OCI-LY7 (cell line): ENCODE data around the gene PHACTR3. TPM values are rescaled to one million over a fixed set of nuclear protein-coding genes. Genes with fewer than 3 reads are reported as not detected.

Experiments used
- BruUV-seq: library from RNA; stranded (reverse); fragments of 400-500 nt; replicated peaks from 2 replicates; lab custom pipeline; 2021; lab: Mats Ljungman, UMichigan
- CTCF ChIA-PET: fragments of 300-600 bp; sonication (Branson Sonifier 250); formaldehyde crosslinking; loops from one replicate; lab custom pipeline; 2022; ENCODE audit warnings: antibody characterized with exemption; ENCODE audit not compliant: unreplicated experiment; lab: Charles Lee
- POLR2A ChIA-PET: fragments of 300-600 bp; sonication (Branson Sonifier 250); formaldehyde crosslinking; loops from one replicate; lab custom pipeline; 2022; ENCODE audit warnings: antibody characterized with exemption; lab: Charles Lee
- DNase-seq: peaks from one replicate; pipeline ENCODE4 v3.0.0-alpha.2; 2015; ENCODE audit warnings: low spot score
- H2AFZ ChIP-seq: fragments of 200-600 bp; sonication (generic), shearing (Covaris generic); 2 replicates; pipeline ENCODE4 v1.6.1; 2014; ENCODE audit warnings: mild to moderate bottlenecking, antibody characterized with exemption, low read length, moderate library complexity
- H3K27ac ChIP-seq: fragments of 200-600 bp; sonication (generic); 2 replicates; pipeline ENCODE4 v1.5.1; 2014; ENCODE audit warnings: mixed run types, low read depth, mild to moderate bottlenecking, moderate library complexity, low read length, inconsistent platforms; ENCODE audit not compliant: poor library complexity, severe bottlenecking
- H3K36me3 ChIP-seq: fragments of 200-600 bp; sonication (generic); 2 replicates; pipeline ENCODE4 v1.6.1; 2014; ENCODE audit warnings: mild to moderate bottlenecking, antibody characterized with exemption, low read length, moderate library complexity, mixed read lengths; ENCODE audit not compliant: insufficient read depth
- H3K4me1 ChIP-seq: fragments of 200-600 bp; sonication (generic); 2 replicates; pipeline ENCODE4 v1.5.1; 2014; ENCODE audit warnings: mild to moderate bottlenecking, low read length; ENCODE audit not compliant: insufficient read depth, poor library complexity, severe bottlenecking
- H3K4me2 ChIP-seq: fragments of 200-600 bp; sonication (generic); 2 replicates; pipeline ENCODE4 v1.6.1; 2014; ENCODE audit warnings: mild to moderate bottlenecking, low read length
- H3K4me3 ChIP-seq: fragments of 200-600 bp; sonication (generic); 2 replicates; pipeline ENCODE4 v1.5.1; 2014; ENCODE audit warnings: mild to moderate bottlenecking, low read depth, low read length; ENCODE audit not compliant: poor library complexity, severe bottlenecking
- H3K79me2 ChIP-seq: fragments of 200-600 bp; sonication (generic); 2 replicates; pipeline ENCODE4 v1.6.1; 2016; ENCODE audit warnings: low read depth, mild to moderate bottlenecking, low read length, moderate library complexity, mixed read lengths; ENCODE audit not compliant: insufficient read depth
- H3K9me2 ChIP-seq: fragments of 200-600 bp; sonication (generic); 2 replicates; pipeline ENCODE4 v1.6.1; 2016; ENCODE audit warnings: mild to moderate bottlenecking, low read length, mixed read lengths; ENCODE audit not compliant: insufficient read depth
- H3K9me3 ChIP-seq: fragments of 200-600 bp; sonication (generic); 2 replicates; pipeline ENCODE4 v1.6.1; 2014; ENCODE audit warnings: mild to moderate bottlenecking, mixed run types, low read length, mixed read lengths
- H4K20me1 ChIP-seq: fragments of 200-600 bp; sonication (generic); 2 replicates; pipeline ENCODE4 v1.6.1; 2014; ENCODE audit warnings: mild to moderate bottlenecking, antibody characterized with exemption, low read length, moderate library complexity, mixed read lengths; ENCODE audit not compliant: insufficient read depth
- EZH2phosphoT487 ChIP-seq: fragments of 200-600 bp; sonication (generic); IDR thresholded peaks from 2 replicates; pipeline ENCODE4 v1.6.1; 2018; ENCODE audit warnings: low read depth, borderline replicate concordance, mild to moderate bottlenecking, mixed run types, antibody characterized with exemption, low read length, moderate library complexity, mixed read lengths
- intact Hi-C: fragments of 100-400 bp; cut with micrococcal nuclease; formaldehyde crosslinking; loops from one replicate; pipeline ENCODE4 v1.10.0; 2022; ENCODE audit not compliant: unreplicated experiment
- total RNA-seq, 2 experiments: library from RNA; depleted of rRNA in 1 of 2; stranded (reverse); fragments of >200 nt in 1 of 2; shearing (Covaris generic) in 1 of 2; gene quantifications; 2 replicates each; pipeline ENCODE4 v1.2.3, GENCODE V29; 2014 to 2022
- TF ChIP-seq, protein P1 (sequence below): fragments of 200-600 bp; sonication (generic); conservative IDR thresholded peaks from 2 replicates; pipeline ENCODE4 v1.5.1; 2014; ENCODE audit warnings: mild to moderate bottlenecking, antibody characterized with exemption, low read length, moderate library complexity, mixed read lengths

The PHACTR3 gene
- total RNA-seq, 2 experiments from 2014 or later, result 0.32 TPM; not detected in 1

GRCh38 chr20:59825563-59825920 lies 221.2 kb downstream of the PHACTR3 start:
- no peaks in the 10 kb centered on the region for H3K36me3 ChIP-seq
- POLR2A ChIA-PET, result no interaction called here
- CTCF ChIA-PET, result no interaction called here
- no peak overlapping the region for H3K4me3 ChIP-seq
- H3K4me1 ChIP-seq, result no peaks in the 10 kb centered on the region
- TF ChIP-seq, protein P1, sequence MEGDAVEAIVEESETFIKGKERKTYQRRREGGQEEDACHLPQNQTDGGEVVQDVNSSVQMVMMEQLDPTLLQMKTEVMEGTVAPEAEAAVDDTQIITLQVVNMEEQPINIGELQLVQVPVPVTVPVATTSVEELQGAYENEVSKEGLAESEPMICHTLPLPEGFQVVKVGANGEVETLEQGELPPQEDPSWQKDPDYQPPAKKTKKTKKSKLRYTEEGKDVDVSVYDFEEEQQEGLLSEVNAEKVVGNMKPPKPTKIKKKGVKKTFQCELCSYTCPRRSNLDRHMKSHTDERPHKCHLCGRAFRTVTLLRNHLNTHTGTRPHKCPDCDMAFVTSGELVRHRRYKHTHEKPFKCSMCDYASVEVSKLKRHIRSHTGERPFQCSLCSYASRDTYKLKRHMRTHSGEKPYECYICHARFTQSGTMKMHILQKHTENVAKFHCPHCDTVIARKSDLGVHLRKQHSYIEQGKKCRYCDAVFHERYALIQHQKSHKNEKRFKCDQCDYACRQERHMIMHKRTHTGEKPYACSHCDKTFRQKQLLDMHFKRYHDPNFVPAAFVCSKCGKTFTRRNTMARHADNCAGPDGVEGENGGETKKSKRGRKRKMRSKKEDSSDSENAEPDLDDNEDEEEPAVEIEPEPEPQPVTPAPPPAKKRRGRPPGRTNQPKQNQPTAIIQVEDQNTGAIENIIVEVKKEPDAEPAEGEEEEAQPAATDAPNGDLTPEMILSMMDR, result no peak
- TF ChIP-seq EZH2phosphoT487, result no peak
- BruUV-seq, result no TSS peak
- H4K20me1 ChIP-seq, result no peaks in the 10 kb centered on the region
- no peaks in the 10 kb centered on the region for H3K9me2 ChIP-seq
- H3K27ac ChIP-seq, result no peak overlapping the region
- H2AFZ ChIP-seq, result no peak overlapping the region
- intact Hi-C loops, result no loop called here
- H3K9me3 ChIP-seq, result no peaks in the 10 kb centered on the region
- H3K4me2 ChIP-seq, result no peak overlapping the region
- DNase-seq, result no peak
- no peaks in the 10 kb centered on the region for H3K79me2 ChIP-seq

DNA sequence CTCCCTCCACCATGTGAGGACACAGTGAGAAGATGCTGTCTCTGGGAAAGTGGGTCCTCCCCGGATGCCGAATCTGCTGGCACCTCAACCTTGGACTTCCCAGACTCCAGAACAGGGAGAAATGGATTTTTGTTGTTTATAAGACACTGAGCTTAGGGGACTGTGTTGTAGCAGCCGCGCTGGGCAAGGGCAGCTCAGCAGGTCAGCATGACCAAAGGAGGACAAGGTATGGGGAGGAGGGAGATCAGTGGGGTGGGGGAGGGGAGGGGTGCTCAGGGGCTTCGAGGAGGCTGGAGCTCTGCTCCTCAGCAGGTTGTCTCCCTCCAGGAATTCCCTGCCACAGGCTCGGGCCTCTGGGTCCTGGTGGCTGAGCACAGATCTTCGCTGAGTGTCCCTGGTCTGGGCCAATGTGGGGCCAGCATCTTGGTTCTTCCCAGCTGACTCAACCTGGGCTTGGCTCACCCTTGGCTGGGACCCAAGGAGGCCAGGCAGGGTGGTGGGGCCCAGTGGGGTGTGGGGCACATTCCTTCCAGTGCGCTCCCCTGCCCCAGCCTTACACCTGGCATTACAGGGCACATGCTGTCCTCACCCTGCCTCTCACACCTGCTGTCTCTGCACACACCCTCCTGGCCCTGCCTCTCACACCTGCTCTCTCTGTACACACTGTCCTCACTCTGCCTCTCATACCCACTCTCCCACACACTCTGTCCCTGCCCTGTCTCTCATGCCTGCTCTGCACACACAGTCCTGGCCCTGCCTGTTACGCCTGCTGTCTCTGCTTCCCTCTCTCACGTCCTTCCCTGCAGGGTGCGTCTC lies 221.8 kb downstream of the PHACTR3 start:
- ChIA-PET POLR2A (no interaction called here), CTCF (no interaction called here)
- Histone ChIP-seq H3K9me3 (no peaks in the 10 kb centered on the region), H4K20me1 (no peaks in the 10 kb centered on the region), H3K4me1 (no peaks in the 10 kb centered on the region), H3K79me2 (no peaks in the 10 kb centered on the region), H3K4me2 (no peak overlapping the region), H3K9me2 (no peaks in the 10 kb centered on the region), H3K4me3 (no peak overlapping the region), H2AFZ (no peak overlapping the region), H3K36me3 (no peaks in the 10 kb centered on the region), H3K27ac (no peak overlapping the region)
- no peak for TF ChIP-seq EZH2phosphoT487
- TF ChIP-seq, protein P1, result no peak
- BruUV-seq, result no TSS peak
- intact Hi-C loops, result no loop called here
- no peak for DNase-seq
